ENCODE measurements around the gene TBC1D22A.

DNA sequence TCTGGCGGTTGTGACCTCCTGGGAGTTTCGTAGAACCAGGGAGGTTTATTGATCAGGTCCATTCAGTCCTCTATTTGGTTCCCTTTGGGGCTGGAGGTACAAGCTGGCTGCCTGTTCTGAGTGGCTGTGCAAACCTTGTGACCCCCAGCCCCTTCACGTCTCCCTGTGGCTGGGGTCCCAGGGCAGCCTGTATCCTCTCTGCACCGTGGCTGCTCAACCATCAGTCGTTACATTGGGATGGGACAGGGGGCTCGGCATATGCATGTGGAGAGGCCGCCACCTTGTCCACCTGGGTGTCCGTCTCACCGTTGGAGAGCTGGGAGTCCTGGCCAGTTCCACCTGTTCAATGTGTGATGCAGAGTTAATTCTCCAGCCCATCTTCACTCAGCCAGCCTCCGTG, 195.7 kb downstream of the TBC1D22A start:
- TF ChIP-seq, protein P1, sequence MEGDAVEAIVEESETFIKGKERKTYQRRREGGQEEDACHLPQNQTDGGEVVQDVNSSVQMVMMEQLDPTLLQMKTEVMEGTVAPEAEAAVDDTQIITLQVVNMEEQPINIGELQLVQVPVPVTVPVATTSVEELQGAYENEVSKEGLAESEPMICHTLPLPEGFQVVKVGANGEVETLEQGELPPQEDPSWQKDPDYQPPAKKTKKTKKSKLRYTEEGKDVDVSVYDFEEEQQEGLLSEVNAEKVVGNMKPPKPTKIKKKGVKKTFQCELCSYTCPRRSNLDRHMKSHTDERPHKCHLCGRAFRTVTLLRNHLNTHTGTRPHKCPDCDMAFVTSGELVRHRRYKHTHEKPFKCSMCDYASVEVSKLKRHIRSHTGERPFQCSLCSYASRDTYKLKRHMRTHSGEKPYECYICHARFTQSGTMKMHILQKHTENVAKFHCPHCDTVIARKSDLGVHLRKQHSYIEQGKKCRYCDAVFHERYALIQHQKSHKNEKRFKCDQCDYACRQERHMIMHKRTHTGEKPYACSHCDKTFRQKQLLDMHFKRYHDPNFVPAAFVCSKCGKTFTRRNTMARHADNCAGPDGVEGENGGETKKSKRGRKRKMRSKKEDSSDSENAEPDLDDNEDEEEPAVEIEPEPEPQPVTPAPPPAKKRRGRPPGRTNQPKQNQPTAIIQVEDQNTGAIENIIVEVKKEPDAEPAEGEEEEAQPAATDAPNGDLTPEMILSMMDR (optimal IDR thresholded peaks at IDR 0.05 in 1 of 3, IDR thresholded peaks at IDR 0.05 in 1 of 3, conservative IDR thresholded peaks at IDR 0.05 in 1 of 3; ENCODE audit: extremely low read depth in 1 of 3, insufficient read depth in 2 of 3, low read length in 3 of 3) = no peak
- TF ChIP-seq EZH2 (IDR thresholded peaks at IDR 0.05; ENCODE audit: low read length) = no peak

All from keratinocyte (primary cell).